Measurements from ENCODE around the gene TRPM8.

DNA sequence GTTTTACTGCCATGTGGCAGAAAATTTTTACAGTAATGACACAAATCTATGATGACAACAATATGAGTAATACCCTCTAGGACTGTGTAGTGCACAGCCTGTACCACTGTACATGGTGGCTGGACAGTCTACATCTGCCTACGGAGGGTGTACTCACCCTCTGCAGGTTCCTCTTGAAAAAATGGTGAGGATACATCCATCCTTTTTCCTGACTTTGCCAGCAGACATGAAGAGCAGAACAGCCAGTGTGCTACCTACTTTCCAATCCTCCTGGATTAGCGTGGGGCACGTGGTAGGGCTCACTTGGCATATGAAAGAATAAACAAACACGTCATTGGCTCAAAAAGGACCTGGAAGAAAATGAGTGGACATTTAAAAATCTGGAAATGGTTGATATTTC lies 62.6 kb downstream of the TRPM8 start:
- TF ChIP-seq POLR2AphosphoS5 (IDR thresholded peaks at IDR 0.05) (no peak), POLR2A (IDR thresholded peaks at IDR 0.05) (no peak)
